Activated CD4-positive, alpha-beta T cell treated with anti-CD3 and anti-CD28 coated beads, Interleukin-2, amount 10 ng/mL, durations not matched to agents 7 days and 5 days (primary cell): Measurements from ENCODE around the gene EPHA5. TPM values are rescaled to one million over a fixed set of nuclear protein-coding genes. Genes with fewer than 3 reads are reported as not detected.
"Not testable (repeated sequence)": the region's sequence is repeated elsewhere in the genome, so short reads cannot be mapped to it uniquely, and the experiment has no call there.

Source experiments
- CTCF ChIA-PET: fragments of 350-600 bp; sonication (Branson Sonifier 250); formaldehyde crosslinking; loops from one replicate; lab custom pipeline; 2021; ENCODE audit warnings: antibody characterized with exemption; lab: Charles Lee
- POLR2A ChIA-PET: fragments of 350-600 bp; sonication (Branson Sonifier 250); formaldehyde crosslinking; loops from one replicate; lab custom pipeline; 2021; ENCODE audit warnings: antibody characterized with exemption; lab: Charles Lee
- DNase-seq: peaks from one replicate; pipeline ENCODE4 v3.0.0-alpha.2; 2020
- H3K27ac Mint-ChIP-seq: one replicate; pipeline ENCODE4 v1.8.0; 2021; ENCODE audit warnings: mild to moderate bottlenecking, moderate library complexity, mixed read lengths
- H3K27me3 Mint-ChIP-seq: one replicate; pipeline ENCODE4 v1.8.0; 2021; ENCODE audit warnings: mixed read lengths
- H3K36me3 Mint-ChIP-seq: one replicate; pipeline ENCODE4 v1.8.0; 2021; ENCODE audit warnings: low read depth, mixed read lengths
- H3K4me1 Mint-ChIP-seq: one replicate; pipeline ENCODE4 v1.8.0; 2021; ENCODE audit warnings: mixed read lengths
- H3K4me3 Mint-ChIP-seq: one replicate; pipeline ENCODE4 v1.8.0; 2021; ENCODE audit warnings: mild to moderate bottlenecking, moderate library complexity, mixed read lengths
- H3K9me3 Mint-ChIP-seq: one replicate; pipeline ENCODE4 v1.8.0; 2021; ENCODE audit warnings: mixed read lengths
- total RNA-seq, 2 experiments: library from RNA; stranded (reverse); gene quantifications; one replicate each; pipeline ENCODE4 v1.2.3, GENCODE V29; 2021

Gene EPHA5
- total RNA-seq, 2 experiments from 2014 or later = not detected

- H3K4me1 Mint-ChIP-seq = no peaks in the 10 kb centered on the region
- peaks cover 2% of the 10 kb centered on the region for H3K9me3 Mint-ChIP-seq
- DNase-seq = no peak
- H3K4me3 Mint-ChIP-seq = no peak overlapping the region
- H3K27me3 Mint-ChIP-seq = no peaks in the 10 kb centered on the region
- CTCF ChIA-PET = no interaction called here
- POLR2A ChIA-PET = no interaction called here
- no peaks in the 10 kb centered on the region for H3K36me3 Mint-ChIP-seq
- no peak overlapping the region for H3K27ac Mint-ChIP-seq
These were observed 299.6 kb downstream of the EPHA5 start for GRCh38 chr4:65370709-65371108.

GRCh38 chr4:65367306-65367705, 303.0 kb downstream of the EPHA5 start:
- POLR2A ChIA-PET = no interaction called here
- Mint-ChIP-seq H3K4me3 (no peak overlapping the region), H3K36me3 (no peaks in the 10 kb centered on the region), H3K9me3 (peaks cover 2% of the 10 kb centered on the region), H3K27me3 (no peaks in the 10 kb centered on the region), H3K27ac (no peak overlapping the region), H3K4me1 (no peaks in the 10 kb centered on the region)
- CTCF ChIA-PET = interaction anchor here (0.6 kb wide), 1 partner anchor 83 kb away, joined by 4 read pairs; no protein-coding TSS in a partner anchor
- no peak for DNase-seq

GRCh38 chr4:65358914-65359313, 311.4 kb downstream of the EPHA5 start:
- ChIA-PET POLR2A (no interaction called here), CTCF (no interaction called here)
- Mint-ChIP-seq H3K27ac (no peak overlapping the region), H3K4me3 (no peak overlapping the region), H3K9me3 (no peaks in the 10 kb centered on the region), H3K36me3 (no peaks in the 10 kb centered on the region), H3K4me1 (no peaks in the 10 kb centered on the region), H3K27me3 (no peaks in the 10 kb centered on the region)
- DNase-seq = no peak

- no peak overlapping the region for H3K27ac Mint-ChIP-seq
These were observed 317.2 kb downstream of the EPHA5 start for GRCh38 chr4:65353098-65353497.

DNA sequence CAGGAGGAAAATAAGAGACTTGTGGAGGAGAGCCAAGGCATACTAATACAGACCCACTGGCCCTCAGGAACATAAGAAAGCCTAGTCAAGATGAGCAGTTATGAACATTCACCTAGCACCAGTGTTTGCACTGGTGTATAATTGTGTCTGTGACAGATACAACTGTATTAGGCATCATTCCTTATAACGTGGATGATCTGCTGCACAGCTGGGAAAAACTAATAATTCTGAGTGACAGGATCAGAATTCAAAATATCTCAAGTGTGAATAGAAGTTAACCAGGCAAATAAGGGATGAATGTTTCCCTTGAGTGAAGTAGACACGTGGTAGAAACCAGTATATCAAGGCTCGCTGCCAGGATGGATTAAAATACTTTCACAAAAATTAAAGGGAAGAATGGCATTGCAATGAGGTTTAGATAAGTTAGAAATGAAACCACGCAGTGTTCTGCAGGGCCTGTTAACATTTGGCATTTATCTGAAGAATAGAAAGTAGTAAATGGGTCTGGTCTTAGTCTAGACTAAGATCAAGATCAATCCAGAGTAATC, 325.9 kb downstream of the EPHA5 start:
- no peak overlapping the region for H3K4me3 Mint-ChIP-seq
- H3K27me3 Mint-ChIP-seq = no peaks in the 10 kb centered on the region
- ChIA-PET CTCF (no interaction called here), POLR2A (no interaction called here)
- no peaks in the 10 kb centered on the region for H3K4me1 Mint-ChIP-seq
- DNase-seq = no peak
- H3K36me3 Mint-ChIP-seq = no peaks in the 10 kb centered on the region
- H3K9me3 Mint-ChIP-seq = no peaks in the 10 kb centered on the region
- no peak overlapping the region for H3K27ac Mint-ChIP-seq

More at GRCh38 chr4:65353098-65353497, 317.2 kb downstream of the EPHA5 start:
- Mint-ChIP-seq H3K9me3 (no peaks in the 10 kb centered on the region), H3K27me3 (no peaks in the 10 kb centered on the region), H3K4me3 (no peak overlapping the region), H3K4me1 (no peaks in the 10 kb centered on the region), H3K36me3 (no peaks in the 10 kb centered on the region)
- ChIA-PET CTCF (no interaction called here), POLR2A (no interaction called here)
- no peak for DNase-seq

- no peaks in the 10 kb centered on the region for H3K36me3 Mint-ChIP-seq
- DNase-seq = no peak
- H3K4me1 Mint-ChIP-seq = no peaks in the 10 kb centered on the region
- CTCF ChIA-PET = no interaction called here
- no peaks in the 10 kb centered on the region for H3K27me3 Mint-ChIP-seq
- no peaks in the 10 kb centered on the region for H3K9me3 Mint-ChIP-seq
- POLR2A ChIA-PET = no interaction called here
- H3K4me3 Mint-ChIP-seq = no peak overlapping the region
- H3K27ac Mint-ChIP-seq = no peak overlapping the region
These were observed 326.9 kb downstream of the EPHA5 start for GRCh38 chr4:65343342-65343741.

DNA sequence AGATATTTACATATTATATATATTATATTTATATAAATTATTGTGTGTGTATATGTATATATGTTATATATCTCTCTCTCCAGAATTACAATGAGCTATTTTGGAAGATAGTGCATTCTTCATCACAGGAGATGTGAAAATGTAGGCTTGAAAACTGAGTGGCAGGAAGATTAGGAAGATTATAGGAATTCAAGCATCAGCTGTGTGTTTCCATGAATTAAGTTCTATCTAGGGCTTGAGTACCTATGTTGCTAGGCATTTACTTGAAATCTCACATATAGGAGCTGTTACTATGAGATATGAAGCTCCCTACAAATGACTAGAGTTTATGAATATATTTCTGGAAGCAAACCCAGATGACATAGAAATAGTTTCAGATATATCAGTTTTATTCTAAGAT, 328.7 kb downstream of the EPHA5 start:
- POLR2A ChIA-PET = no interaction called here
- Mint-ChIP-seq H3K4me3 (no peak overlapping the region), H3K4me1 (no peaks in the 10 kb centered on the region), H3K9me3 (no peaks in the 10 kb centered on the region), H3K27me3 (no peaks in the 10 kb centered on the region), H3K27ac (no peak overlapping the region), H3K36me3 (no peaks in the 10 kb centered on the region)
- CTCF ChIA-PET = no interaction called here
- no peak for DNase-seq

DNA sequence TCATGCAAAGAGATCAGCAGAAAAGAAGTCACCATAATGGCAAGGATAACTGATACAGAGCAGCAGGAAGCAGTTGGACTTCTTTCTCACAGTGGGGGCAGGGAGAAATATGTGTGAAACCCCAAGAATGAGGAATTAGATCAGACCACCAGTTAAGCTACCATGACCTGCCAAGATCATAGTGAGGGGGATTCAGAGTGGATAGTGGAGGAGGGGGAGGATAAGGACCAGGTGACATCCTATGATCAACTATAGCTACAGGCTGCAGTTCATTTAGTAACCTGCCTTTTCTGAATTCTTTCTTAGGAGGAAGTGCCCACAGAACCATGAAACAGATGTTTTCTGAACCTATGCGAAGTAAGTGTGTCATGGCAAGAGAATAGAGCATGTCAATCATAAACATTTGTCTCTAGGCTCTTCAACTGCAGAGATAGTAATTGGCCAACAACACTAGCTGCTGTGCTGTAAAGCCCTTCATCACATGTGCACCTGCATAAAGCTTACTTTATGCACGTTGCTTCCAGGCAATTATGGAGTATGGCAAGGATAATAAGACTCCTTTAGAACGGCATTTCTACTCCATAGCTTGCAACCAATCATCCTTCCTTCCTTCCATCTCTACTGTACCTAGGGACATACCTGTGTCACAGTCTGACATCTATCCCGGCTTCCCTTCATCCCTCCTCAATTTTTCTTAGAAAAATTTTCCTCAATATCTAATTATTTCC, 329.7 kb downstream of the EPHA5 start:
- CTCF ChIA-PET = no interaction called here
- POLR2A ChIA-PET = no interaction called here
- Mint-ChIP-seq H3K9me3 (no peaks in the 10 kb centered on the region), H3K36me3 (no peaks in the 10 kb centered on the region), H3K4me1 (no peaks in the 10 kb centered on the region), H3K27ac (no peak overlapping the region), H3K27me3 (no peaks in the 10 kb centered on the region), H3K4me3 (no peak overlapping the region)
- DNase-seq = no peak

GRCh38 chr4:65337371-65337770, 332.9 kb downstream of the EPHA5 start:
- no peak overlapping the region for H3K4me3 Mint-ChIP-seq
- no peaks in the 10 kb centered on the region for H3K36me3 Mint-ChIP-seq
- no peaks in the 10 kb centered on the region for H3K4me1 Mint-ChIP-seq
- no peak overlapping the region for H3K27ac Mint-ChIP-seq
- POLR2A ChIA-PET = no interaction called here
- no peak for DNase-seq
- CTCF ChIA-PET = no interaction called here
- no peaks in the 10 kb centered on the region for H3K9me3 Mint-ChIP-seq
- no peaks in the 10 kb centered on the region for H3K27me3 Mint-ChIP-seq

DNA sequence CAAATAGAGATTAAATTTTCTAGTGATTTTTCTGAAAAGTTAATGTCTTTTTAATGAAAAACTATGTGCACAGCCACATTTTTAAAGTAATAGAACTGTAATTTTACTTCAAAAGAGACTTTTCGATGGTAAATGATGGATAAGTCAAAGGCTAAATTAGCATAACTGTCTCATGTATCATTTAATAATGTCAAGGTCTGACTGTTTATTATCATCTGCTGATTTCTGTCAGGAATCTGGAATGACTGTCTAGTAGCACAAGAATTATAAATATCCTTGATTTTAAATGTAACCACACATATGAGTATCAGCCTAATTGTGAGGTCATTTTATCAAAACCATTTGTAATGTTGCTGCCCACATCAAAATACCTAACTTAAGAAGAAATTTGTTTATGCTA, 333.8 kb downstream of the EPHA5 start:
- POLR2A ChIA-PET = no interaction called here
- Mint-ChIP-seq H3K36me3 (no peaks in the 10 kb centered on the region), H3K4me1 (no peaks in the 10 kb centered on the region), H3K4me3 (no peak overlapping the region), H3K27me3 (no peaks in the 10 kb centered on the region), H3K27ac (no peak overlapping the region), H3K9me3 (no peaks in the 10 kb centered on the region)
- CTCF ChIA-PET = no interaction called here
- no peak for DNase-seq

DNA sequence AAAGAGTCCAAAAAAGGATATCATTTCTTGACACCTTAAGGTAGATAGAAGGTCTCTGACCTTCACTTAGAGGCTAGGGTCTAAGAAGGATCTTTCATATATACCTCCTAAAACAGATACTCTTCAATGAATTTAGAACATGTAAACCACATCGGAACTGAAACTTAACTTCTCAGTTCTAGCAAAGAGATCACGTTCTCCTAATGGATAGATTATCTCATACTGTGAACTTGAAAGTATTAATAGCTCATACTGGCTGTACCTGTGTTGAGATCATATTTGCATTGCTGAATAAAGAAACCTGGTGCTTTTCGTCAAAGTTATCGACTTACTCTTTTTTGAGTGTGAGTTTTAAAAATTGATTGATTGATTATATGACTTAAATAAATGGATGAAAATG, 353.8 kb downstream of the EPHA5 start:
- Mint-ChIP-seq H3K4me3 (no peak overlapping the region), H3K27me3 (no peaks in the 10 kb centered on the region), H3K36me3 (no peaks in the 10 kb centered on the region), H3K27ac (no peak overlapping the region), H3K9me3 (no peaks in the 10 kb centered on the region), H3K4me1 (no peaks in the 10 kb centered on the region)
- ChIA-PET CTCF (no interaction called here), POLR2A (no interaction called here)
- no peak for DNase-seq

GRCh38 chr4:65311120-65311519, 359.2 kb downstream of the EPHA5 start:
- no peak for DNase-seq
- H3K27ac Mint-ChIP-seq = no peak overlapping the region
- H3K4me1 Mint-ChIP-seq = no peaks in the 10 kb centered on the region

DNA sequence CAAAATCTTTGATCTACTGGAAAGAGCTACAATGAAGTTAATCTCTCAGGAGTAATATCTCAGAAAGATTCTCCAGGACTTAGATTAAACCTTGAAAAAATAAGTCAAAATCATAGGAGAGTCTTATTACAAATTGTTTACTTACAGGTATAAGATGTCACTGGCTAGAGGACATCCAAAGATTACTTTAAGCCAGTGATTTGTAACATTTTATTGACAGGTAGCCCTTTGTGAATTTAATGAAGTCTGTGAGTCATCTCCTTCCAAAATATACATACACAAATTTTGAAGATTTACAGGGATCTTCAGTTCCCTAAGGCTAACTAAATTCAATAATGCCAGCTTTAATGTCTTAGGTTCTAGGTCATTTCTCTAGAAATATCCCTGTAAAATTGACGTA, 359.7 kb downstream of the EPHA5 start:
- DNase-seq = no peak
- Mint-ChIP-seq H3K4me1 (no peaks in the 10 kb centered on the region), H3K9me3 (no peaks in the 10 kb centered on the region), H3K27ac (no peak overlapping the region), H3K36me3 (no peaks in the 10 kb centered on the region), H3K27me3 (no peaks in the 10 kb centered on the region), H3K4me3 (no peak overlapping the region)
- POLR2A ChIA-PET = no interaction called here
- CTCF ChIA-PET = no interaction called here

More at GRCh38 chr4:65311120-65311519, 359.2 kb downstream of the EPHA5 start:
- Mint-ChIP-seq H3K27me3 (no peaks in the 10 kb centered on the region), H3K9me3 (no peaks in the 10 kb centered on the region), H3K36me3 (no peaks in the 10 kb centered on the region), H3K4me3 (no peak overlapping the region)
- CTCF ChIA-PET = no interaction called here
- POLR2A ChIA-PET = no interaction called here

GRCh38 chr4:65308626-65309025, 361.7 kb downstream of the EPHA5 start:
- H3K36me3 Mint-ChIP-seq, DNase-seq, H3K27ac Mint-ChIP-seq, H3K9me3 Mint-ChIP-seq, CTCF ChIA-PET, H3K27me3 Mint-ChIP-seq, H3K4me3 Mint-ChIP-seq, H3K4me1 Mint-ChIP-seq, POLR2A ChIA-PET: not testable (repeated sequence)
